ENCODE measurements around the gene MINDY4. TPM values are rescaled to one million over a fixed set of nuclear protein-coding genes. Genes with fewer than 3 reads are reported as not detected.

Gene MINDY4
- total RNA-seq, 1 experiment from 2014 or later = 9.2 TPM

DNA sequence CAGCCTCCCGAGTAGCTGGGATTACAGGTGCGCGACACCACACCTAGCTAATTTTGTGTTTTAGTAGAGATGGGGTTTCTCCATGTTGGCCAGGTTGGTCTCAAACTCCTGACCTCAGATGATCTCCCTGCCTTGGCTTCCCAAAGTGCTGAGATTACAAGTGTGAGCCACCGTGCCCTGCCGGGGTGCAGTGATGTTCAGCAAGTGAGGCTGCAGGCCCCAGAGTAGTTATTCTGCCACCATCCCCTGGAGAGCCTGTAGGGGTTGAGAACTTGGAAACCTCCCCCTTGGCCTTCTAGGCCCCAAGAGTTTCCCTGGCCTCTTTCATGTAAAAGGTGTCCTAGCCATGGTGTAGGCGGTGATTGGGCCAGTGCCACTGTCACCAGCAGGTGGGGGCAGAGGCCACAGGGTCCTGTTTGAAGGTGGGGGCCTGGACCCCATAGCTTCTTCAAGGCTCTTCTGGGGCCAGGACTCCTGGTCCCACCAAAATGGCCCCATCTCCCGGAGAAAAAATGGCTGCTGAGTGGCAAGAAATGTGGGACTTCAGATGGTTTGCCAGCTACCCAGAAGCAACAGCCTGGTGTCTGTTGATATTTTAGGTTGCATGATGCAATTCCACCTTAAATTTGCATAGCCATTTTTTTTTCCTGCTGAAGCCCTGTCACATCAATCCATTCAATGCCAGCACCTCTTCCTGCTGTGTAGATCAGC lies 44.8 kb upstream of the MINDY4 start:
- POLR2A ChIA-PET = interaction anchor here (0.6 to 0.7 kb wide), 2 partner anchors 11 to 149 kb away, joined by 3 to 4 read pairs; no protein-coding TSS in a partner anchor

DNA sequence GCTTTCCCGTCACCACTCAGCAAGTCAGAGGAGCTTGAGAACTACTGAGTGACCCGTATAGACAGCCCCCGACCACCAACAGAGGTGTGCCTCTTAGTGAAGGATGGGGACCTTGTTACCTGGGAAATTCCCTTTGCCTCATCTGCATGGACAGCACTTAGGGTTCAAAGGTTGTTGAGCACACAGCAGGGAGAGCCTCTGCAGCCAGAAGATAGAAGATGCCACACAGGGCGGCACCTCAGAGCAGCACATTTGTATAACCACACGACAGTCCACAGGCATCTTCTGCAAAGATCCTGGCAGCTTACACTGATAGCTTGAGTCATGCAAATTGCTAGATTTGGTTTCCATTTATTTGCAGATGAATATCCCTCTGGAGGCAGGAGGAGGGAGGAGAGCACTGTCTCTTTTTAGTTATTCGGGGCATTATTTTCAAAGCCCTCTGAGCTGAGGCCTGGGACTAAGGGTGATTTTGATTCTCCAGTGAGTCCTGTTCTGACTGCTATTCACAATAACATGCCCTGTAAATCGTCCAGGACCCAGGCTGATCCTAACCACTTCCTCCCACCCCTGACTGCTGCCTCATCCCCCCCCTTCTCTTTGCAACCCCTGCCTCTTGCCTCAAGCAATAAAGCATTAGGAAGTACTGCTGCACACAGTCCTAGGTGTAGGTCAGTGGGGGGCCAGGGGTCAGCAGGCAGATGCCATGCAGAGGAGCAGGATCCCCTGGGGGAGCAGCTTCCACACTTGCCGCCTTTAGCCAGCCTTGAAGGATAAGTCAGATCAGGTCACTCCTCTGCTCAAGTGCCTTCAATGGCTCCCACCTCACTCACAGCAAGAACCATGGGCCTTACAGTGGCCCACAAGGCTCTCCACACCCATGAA lies 43.9 kb upstream of the MINDY4 start:
- no peaks in the 10 kb centered on the region for H3K36me3 Mint-ChIP-seq (ENCODE audit: insufficient read depth, unreplicated experiment)
- ChIA-PET POLR2A (interaction anchor here (0.6 kb wide), 1 partner anchor 12 kb away, joined by 3 read pairs; no protein-coding TSS in a partner anchor), CTCF (interaction anchor here (4.4 kb wide), 1 partner anchor 13 kb away, joined by 35 read pairs; no protein-coding TSS in a partner anchor)
- no peak overlapping the region for H3K27ac Mint-ChIP-seq (ENCODE audit: low read depth, unreplicated experiment)
- intact Hi-C loops (cut with micrococcal nuclease) = no loop called here
- no peak for DNase-seq (ENCODE audit: unreplicated experiment)
- H3K27me3 Mint-ChIP-seq (ENCODE audit: insufficient read depth, unreplicated experiment) = peaks cover 79% of the 10 kb centered on the region
- no peak overlapping the region for H3K4me3 Mint-ChIP-seq (ENCODE audit: unreplicated experiment)
- no peaks in the 10 kb centered on the region for H3K9me3 Mint-ChIP-seq (ENCODE audit: unreplicated experiment)
- TF ChIP-seq, protein P1, sequence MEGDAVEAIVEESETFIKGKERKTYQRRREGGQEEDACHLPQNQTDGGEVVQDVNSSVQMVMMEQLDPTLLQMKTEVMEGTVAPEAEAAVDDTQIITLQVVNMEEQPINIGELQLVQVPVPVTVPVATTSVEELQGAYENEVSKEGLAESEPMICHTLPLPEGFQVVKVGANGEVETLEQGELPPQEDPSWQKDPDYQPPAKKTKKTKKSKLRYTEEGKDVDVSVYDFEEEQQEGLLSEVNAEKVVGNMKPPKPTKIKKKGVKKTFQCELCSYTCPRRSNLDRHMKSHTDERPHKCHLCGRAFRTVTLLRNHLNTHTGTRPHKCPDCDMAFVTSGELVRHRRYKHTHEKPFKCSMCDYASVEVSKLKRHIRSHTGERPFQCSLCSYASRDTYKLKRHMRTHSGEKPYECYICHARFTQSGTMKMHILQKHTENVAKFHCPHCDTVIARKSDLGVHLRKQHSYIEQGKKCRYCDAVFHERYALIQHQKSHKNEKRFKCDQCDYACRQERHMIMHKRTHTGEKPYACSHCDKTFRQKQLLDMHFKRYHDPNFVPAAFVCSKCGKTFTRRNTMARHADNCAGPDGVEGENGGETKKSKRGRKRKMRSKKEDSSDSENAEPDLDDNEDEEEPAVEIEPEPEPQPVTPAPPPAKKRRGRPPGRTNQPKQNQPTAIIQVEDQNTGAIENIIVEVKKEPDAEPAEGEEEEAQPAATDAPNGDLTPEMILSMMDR (IDR thresholded peaks at IDR 0.05; ENCODE audit: unreplicated experiment) = no peak
- no TSS peak for BruUV-seq (replicated peaks)
- no peaks in the 10 kb centered on the region for H3K4me1 Mint-ChIP-seq (ENCODE audit: insufficient read depth, unreplicated experiment)

More for the DNA sequence above, 44.8 kb upstream of the MINDY4 start:
- intact Hi-C loops (cut with micrococcal nuclease) = no loop called here
- no TSS peak for BruUV-seq (replicated peaks)
- Mint-ChIP-seq H3K36me3 (ENCODE audit: insufficient read depth, unreplicated experiment) (peaks cover 6% of the 10 kb centered on the region), H3K4me3 (ENCODE audit: unreplicated experiment) (no peak overlapping the region), H3K27me3 (ENCODE audit: insufficient read depth, unreplicated experiment) (peaks cover 73% of the 10 kb centered on the region), H3K9me3 (ENCODE audit: unreplicated experiment) (no peaks in the 10 kb centered on the region), H3K27ac (ENCODE audit: low read depth, unreplicated experiment) (no peak overlapping the region), H3K4me1 (ENCODE audit: insufficient read depth, unreplicated experiment) (no peaks in the 10 kb centered on the region)
- CTCF ChIA-PET = interaction anchor here (4.4 kb wide), 1 partner anchor 14 kb away, joined by 35 read pairs; no protein-coding TSS in a partner anchor
- no peak for DNase-seq (ENCODE audit: unreplicated experiment)
- TF ChIP-seq, protein P1 (IDR thresholded peaks at IDR 0.05; ENCODE audit: unreplicated experiment) = no peak

DNA sequence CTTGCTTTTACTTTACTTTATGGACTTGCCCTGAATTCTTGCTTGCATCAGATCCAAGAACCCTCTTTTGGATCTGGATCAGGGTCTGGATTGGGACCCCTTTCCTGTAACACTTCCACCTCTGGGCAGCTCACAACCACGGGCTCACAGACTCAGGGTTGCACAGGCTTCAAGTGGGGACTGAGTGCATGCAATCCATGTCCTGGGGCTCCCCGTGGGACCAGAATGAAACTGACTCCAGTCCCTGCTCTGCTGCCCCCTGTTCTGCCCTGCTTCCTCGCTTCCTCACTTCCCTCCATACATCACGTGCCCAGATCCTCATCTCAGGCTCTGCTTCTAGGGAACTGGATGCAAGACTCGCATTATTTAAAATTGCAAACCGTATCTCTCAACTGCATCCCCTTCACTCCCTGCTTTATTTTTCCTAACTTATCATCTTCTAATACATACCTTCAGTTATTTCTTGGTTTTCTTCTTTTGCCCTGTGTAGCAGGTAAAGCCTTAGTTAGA lies 42.6 kb upstream of the MINDY4 start:
- intact Hi-C loops (cut with micrococcal nuclease) = no loop called here
- ChIA-PET CTCF (interaction anchor here (0.9 to 4.4 kb wide), 2 partner anchors 12 kb away, joined by 4 to 35 read pairs; no protein-coding TSS in a partner anchor), POLR2A (no interaction called here)
- no TSS peak for BruUV-seq (replicated peaks)
- no peaks in the 10 kb centered on the region for H3K4me1 Mint-ChIP-seq (ENCODE audit: insufficient read depth, unreplicated experiment)
- H3K36me3 Mint-ChIP-seq (ENCODE audit: insufficient read depth, unreplicated experiment) = no peaks in the 10 kb centered on the region
- peaks cover 81% of the 10 kb centered on the region for H3K27me3 Mint-ChIP-seq (ENCODE audit: insufficient read depth, unreplicated experiment)
- no peaks in the 10 kb centered on the region for H3K9me3 Mint-ChIP-seq (ENCODE audit: unreplicated experiment)
- DNase-seq (ENCODE audit: unreplicated experiment) = no peak
- TF ChIP-seq, protein P1 (IDR thresholded peaks at IDR 0.05; ENCODE audit: unreplicated experiment) = no peak
- H3K27ac Mint-ChIP-seq (ENCODE audit: low read depth, unreplicated experiment) = no peak overlapping the region
- H3K4me3 Mint-ChIP-seq (ENCODE audit: unreplicated experiment) = no peak overlapping the region

DNA sequence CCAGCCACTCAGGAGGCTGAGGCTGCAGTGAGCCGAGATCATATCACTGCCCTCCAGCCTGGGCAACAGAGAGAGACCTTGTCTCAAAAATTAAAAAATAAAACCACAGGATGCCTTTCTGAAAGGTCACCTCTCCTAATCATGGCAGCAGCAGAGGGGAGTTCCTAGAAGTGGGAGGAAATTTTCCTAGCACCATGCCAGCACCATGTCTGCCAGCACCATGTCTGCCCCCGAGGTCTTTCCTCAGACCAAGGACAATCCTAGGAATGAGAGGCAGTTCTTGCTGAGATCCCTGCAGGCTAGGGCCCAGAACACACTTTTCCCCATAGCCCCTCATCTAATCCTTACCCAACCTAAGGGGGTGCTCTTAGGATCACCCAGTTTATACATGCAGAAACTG lies 41.6 kb upstream of the MINDY4 start:
- no peak for DNase-seq (ENCODE audit: unreplicated experiment)
- no peaks in the 10 kb centered on the region for H3K36me3 Mint-ChIP-seq (ENCODE audit: insufficient read depth, unreplicated experiment)
- TF ChIP-seq, protein P1 (IDR thresholded peaks at IDR 0.05; ENCODE audit: unreplicated experiment) = no peak
- ChIA-PET POLR2A (no interaction called here), CTCF (interaction anchor here (0.6 to 4.4 kb wide), 3 partner anchors 11 to 393 kb away, joined by 3 to 35 read pairs (median 4); no protein-coding TSS in a partner anchor)
- no peaks in the 10 kb centered on the region for H3K4me1 Mint-ChIP-seq (ENCODE audit: insufficient read depth, unreplicated experiment)
- H3K9me3 Mint-ChIP-seq (ENCODE audit: unreplicated experiment) = no peaks in the 10 kb centered on the region
- intact Hi-C loops (cut with micrococcal nuclease) = no loop called here
- H3K4me3 Mint-ChIP-seq (ENCODE audit: unreplicated experiment) = no peak overlapping the region
- no peak overlapping the region for H3K27ac Mint-ChIP-seq (ENCODE audit: low read depth, unreplicated experiment)
- BruUV-seq (replicated peaks) = no TSS peak
- peaks cover 82% of the 10 kb centered on the region for H3K27me3 Mint-ChIP-seq (ENCODE audit: insufficient read depth, unreplicated experiment)

Measured in MCF 10A (cell line).